Medulla oblongata (tissue), 1 donor: Measurements from ENCODE around the gene MESP1.

Experiments
- DNase-seq: peaks from one replicate; pipeline ENCODE4 v3.0.0-alpha.2; 2015; ENCODE audit errors: extremely low spot score

The MESP1 gene

DNA sequence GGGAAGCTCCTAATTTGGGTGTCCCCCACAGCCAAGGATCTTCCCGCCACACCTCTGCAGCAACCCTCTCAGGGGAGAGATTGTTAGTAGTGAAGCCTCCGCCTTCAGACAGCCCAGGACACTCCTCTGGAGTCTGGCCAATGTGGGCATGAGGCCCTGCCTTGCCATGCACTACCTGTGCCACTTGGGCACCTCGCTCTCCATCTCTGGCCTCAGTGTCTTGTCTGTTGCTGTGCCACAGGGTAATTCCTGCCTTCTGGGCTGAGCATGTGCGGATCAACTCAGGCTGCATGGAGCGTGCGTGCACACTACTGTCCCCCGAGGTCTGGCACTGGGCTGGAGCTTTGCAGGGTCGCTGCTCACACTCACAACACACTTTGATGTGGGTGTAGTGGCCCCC lies 7.9 kb upstream of the MESP1 start:
- DNase-seq = no peak

- no peak for DNase-seq
These were observed 7.2 kb upstream of the MESP1 start for GRCh38 chr15:89758283-89758682.

DNA sequence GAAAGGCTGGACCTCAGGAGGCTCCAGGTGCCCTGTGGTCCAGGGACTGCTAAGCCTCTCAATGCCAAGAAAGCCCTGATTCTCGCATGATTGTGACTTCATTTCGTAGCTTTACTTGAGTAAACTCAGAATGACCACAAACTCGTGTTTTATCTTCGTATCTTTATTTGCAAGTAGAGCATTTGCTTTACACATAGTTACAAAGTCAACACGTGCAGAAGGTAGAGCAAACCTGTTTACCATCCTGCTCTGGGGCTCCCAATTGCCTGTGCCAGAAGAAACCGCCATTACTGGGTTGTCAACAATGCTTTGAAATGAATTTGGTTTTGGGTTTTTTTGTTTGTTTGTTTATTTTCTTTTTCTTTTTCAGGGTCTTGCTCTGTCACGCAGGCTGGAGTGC lies 5.8 kb upstream of the MESP1 start:
- no peak for DNase-seq

DNA sequence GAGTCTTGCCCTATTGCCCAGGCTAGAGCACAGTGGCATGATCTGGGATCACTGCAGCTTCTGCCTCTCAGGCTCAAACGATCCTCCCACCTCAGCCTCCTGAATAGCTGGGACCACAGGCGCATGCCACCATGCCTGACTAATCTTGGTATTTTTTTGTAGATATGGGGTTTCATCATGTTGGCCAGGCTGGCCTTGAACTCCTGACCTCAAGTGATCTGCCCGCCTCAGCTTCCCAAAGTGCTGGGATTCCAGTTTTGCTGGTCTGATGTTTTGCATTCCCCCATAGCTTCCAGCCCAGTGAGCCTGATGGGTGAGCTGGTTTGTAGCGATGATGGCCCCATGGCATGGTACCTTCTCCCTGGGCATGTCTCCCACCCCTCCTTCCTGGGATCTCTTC lies 4.7 kb upstream of the MESP1 start:
- no peak for DNase-seq

DNA sequence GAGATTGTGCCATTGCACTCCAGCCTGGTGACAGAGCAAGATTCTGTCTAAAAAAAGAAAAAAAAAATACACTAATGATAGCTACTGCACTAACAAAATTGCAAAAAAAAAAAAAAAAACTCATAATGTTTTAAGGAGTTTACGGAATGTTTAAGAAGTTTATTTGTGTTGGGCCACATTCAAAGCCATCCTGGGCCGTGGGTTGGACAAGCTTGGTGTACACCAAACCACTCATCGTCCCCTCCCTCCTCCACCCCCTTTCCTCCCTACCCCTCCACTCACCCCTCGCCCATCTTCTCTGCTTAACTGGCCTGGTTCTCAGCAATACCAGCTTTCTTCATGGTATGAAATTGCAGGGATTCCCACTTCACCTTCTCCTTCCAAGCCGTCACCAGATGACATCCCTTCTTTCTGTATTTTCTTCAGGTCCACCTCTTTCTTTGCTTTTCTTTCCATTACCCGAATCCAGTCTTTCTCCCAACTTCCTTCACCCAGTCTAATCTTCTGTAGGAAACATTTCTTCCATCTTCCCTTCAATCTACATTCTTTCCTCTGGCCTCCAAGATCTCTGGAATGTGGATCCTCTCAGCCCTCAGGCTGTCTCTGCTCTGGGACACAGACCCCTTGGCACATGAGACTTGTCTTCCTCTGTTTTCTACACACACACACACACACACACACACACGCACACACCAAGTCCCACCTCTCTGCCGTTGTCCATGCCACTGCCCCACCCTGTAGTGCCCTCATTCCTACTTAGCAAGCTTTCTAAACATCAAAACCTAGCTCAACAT lies 3.5 kb upstream of the MESP1 start:
- DNase-seq = no peak

DNA sequence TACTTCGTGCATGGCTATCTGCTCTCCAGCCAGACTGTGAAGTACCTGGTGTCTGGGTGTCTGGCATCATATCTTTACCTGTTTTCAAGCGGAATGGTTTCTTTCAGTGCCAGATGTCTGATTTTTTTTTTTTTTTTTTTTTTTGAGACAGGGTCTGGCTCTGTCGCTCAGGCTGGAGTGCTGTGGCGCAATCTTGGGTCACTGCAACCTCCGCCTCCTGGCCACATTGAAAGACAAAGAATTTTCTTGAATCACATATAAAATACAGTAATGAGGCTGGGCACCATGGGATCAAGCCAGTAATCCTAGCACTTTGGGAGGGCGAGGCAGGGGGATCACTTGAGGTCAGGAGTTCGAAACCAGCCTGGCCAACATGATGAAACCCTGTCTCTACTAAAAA lies 2.8 kb upstream of the MESP1 start:
- DNase-seq = no peak

- no peak for DNase-seq
These were observed 699 bp upstream of the MESP1 start for GRCh38 chr15:89751748-89752147.

DNA sequence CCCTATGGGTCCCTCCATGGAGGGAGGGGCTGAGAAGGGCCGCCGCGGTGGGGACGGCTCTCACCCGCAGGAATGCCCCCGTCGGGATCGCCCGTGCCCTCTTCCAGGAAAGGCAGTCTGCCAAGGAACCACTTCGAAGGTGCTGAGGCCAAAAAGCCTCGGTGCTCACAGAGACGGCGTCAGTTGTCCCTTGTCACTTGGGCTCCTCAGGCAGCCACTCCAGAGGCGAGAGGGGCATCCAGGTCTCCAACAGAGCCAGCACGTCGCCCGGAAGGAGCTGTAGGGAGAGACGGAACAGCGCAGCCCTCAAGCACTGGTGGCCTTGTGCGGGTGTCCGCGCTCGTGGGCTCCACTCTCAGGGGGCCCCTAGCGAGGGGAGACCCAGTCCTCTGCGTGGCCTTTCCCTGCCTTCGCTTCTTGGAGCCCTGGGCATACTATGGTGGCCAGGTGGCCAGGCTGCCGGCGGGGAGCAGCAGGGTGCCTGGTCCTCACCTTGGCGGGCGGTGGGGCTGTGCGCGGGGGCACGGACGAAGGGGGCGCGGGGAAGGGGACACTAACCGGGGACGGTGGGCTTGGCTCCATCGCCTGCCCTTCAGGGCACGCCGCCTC lies 994 bp downstream of the MESP1 start:
- no peak for DNase-seq

DNA sequence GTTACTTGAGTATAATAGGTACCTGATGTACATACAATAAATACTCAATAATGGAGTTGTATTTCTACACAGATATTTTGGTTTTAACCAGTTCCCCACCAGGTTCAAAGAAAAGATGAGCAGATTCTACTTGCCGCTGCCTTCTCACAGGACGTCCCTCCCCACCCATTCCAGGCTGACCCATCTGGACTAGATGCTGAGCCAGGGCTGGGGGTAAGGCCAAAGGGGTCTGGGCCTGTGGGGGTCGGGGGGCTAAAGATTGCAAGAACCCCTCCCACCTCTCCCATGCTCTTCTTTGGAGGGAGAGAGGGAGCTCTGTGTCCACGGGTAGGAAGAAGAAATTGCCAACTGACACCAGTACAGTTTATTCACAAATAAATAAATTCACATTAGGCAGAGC lies 1.5 kb downstream of the MESP1 start:
- DNase-seq = no peak

- no peak for DNase-seq
These were observed 2.0 kb downstream of the MESP1 start for GRCh38 chr15:89749054-89749453.

GRCh38 chr15:89747708-89748682 lies 3.1 kb downstream of the MESP1 start:
- DNase-seq = no peak

- DNase-seq = no peak
These were observed 4.7 kb downstream of the MESP1 start for GRCh38 chr15:89746386-89746780.

- no peak for DNase-seq
These were observed 5.3 kb downstream of the MESP1 start for GRCh38 chr15:89745768-89746167.

- no peak for DNase-seq
These were observed 5.9 kb downstream of the MESP1 start for GRCh38 chr15:89745131-89745530.

DNA sequence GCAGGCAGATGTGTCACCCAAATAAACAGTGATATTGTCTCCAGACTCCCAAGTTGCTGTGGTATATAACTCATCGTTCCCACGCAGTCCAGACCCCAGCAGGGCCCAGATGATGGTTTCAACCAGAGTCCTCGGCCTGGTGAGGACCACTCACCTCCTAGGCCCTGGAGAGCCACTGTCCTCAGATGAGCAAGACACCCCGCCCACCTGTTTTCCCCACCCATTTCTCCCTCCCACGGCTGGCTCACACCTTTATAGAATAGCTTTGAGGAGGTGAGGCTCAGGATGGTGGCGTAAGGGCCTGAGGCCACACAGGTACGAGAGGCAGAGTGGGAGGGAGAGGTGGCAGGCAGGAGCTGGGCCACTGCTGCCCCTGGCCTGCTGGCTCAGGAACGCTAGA lies 7.5 kb downstream of the MESP1 start:
- DNase-seq = no peak

- DNase-seq = no peak
These were observed 8.0 kb downstream of the MESP1 start for GRCh38 chr15:89743011-89743410.

GRCh38 chr15:89740137-89740536 lies 10.9 kb downstream of the MESP1 start:
- DNase-seq = peak; percentile 83

DNA sequence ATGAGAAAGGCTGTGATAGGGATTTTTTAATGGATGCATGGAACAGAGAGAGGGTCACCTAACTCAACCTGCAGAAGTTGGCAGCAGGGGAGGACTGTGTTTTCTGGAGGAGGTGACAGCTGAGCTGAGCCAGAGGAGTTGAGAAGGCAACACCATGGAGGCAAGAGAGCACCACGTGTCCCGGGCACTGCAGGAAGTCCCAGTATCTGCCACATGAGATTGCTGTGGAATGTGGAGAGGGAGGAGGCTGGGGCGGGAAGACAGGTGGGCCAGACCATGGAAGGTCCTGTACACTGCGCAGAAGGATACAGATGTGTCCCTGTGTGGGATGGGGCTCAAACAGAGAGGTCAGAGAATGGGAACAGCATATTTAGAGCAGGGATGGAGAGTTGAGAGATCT lies 15.3 kb downstream of the MESP1 start:
- no peak for DNase-seq

- DNase-seq = no peak
These were observed 18.4 kb downstream of the MESP1 start for GRCh38 chr15:89732451-89733172.

- no peak for DNase-seq
These were observed 19.8 kb downstream of the MESP1 start for GRCh38 chr15:89731275-89731674.

- no peak for DNase-seq
These were observed 22.8 kb downstream of the MESP1 start for GRCh38 chr15:89728254-89728653.

DNA sequence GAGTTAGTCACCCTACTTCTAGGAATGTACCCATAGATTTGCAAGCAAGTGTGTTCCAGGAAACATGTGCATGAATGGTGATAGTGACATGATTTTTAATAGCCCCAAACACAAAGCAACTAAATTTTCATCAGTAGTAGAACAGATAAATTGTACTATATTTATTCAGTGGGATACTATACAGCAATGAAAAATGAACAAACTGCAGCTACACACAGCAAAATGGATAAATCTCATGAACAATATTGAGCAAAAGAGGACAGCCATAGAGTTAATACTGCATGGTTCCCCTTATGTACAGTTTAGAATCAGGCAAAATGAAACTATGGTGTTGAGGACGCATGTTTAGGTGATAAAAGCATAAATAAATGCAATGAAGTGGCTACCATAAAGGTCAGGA lies 26.0 kb downstream of the MESP1 start:
- no peak for DNase-seq
